Measurements from ENCODE around the gene STK39. TPM values are rescaled to one million over a fixed set of nuclear protein-coding genes. Genes with fewer than 3 reads are reported as not detected.

Gene STK39
- total RNA-seq, 1 donor from 2014 or later = 14.3 TPM

- TF ChIP-seq CTCF (IDR thresholded peaks at IDR 0.05; ENCODE audit: unreplicated experiment) = no peak
- DNase-seq (ENCODE audit: low spot score) = no peak
- Mint-ChIP-seq H3K36me3 (ENCODE audit: low read depth, unreplicated experiment) (no peaks in the 10 kb centered on the region), H3K27ac (ENCODE audit: unreplicated experiment) (no peak overlapping the region), H3K9me3 (ENCODE audit: unreplicated experiment) (no peaks in the 10 kb centered on the region), H3K4me1 (ENCODE audit: unreplicated experiment) (peaks cover 13% of the 10 kb centered on the region), H3K4me3 (ENCODE audit: unreplicated experiment) (no peak overlapping the region), H3K27me3 (ENCODE audit: unreplicated experiment) (peaks cover 2% of the 10 kb centered on the region)
These were observed 225.4 kb downstream of the STK39 start for GRCh38 chr2:168021800-168022587.

- TF ChIP-seq CTCF (IDR thresholded peaks at IDR 0.05; ENCODE audit: unreplicated experiment) = no peak
- Mint-ChIP-seq H3K4me1 (ENCODE audit: unreplicated experiment) (no peaks in the 10 kb centered on the region), H3K4me3 (ENCODE audit: unreplicated experiment) (no peak overlapping the region), H3K27ac (ENCODE audit: unreplicated experiment) (no peak overlapping the region), H3K9me3 (ENCODE audit: unreplicated experiment) (no peaks in the 10 kb centered on the region), H3K27me3 (ENCODE audit: unreplicated experiment) (no peaks in the 10 kb centered on the region), H3K36me3 (ENCODE audit: low read depth, unreplicated experiment) (no peaks in the 10 kb centered on the region)
- DNase-seq (ENCODE audit: low spot score) = no peak
These were observed 232.0 kb downstream of the STK39 start for GRCh38 chr2:168015274-168015953.

- TF ChIP-seq CTCF (IDR thresholded peaks at IDR 0.05; ENCODE audit: unreplicated experiment) = no peak
- no peaks in the 10 kb centered on the region for H3K9me3 Mint-ChIP-seq (ENCODE audit: unreplicated experiment)
- H3K4me1 Mint-ChIP-seq (ENCODE audit: unreplicated experiment) = peaks cover 7% of the 10 kb centered on the region
- peaks cover 18% of the 10 kb centered on the region for H3K36me3 Mint-ChIP-seq (ENCODE audit: low read depth, unreplicated experiment)
- H3K27ac Mint-ChIP-seq (ENCODE audit: unreplicated experiment) = no peak overlapping the region
- H3K4me3 Mint-ChIP-seq (ENCODE audit: unreplicated experiment) = no peak overlapping the region
- peaks cover 1% of the 10 kb centered on the region for H3K27me3 Mint-ChIP-seq (ENCODE audit: unreplicated experiment)
- DNase-seq (ENCODE audit: low spot score) = no peak
These were observed 237.5 kb downstream of the STK39 start for GRCh38 chr2:168009900-168010299.

- Mint-ChIP-seq H3K4me1 (ENCODE audit: unreplicated experiment) (peaks cover 7% of the 10 kb centered on the region), H3K27me3 (ENCODE audit: unreplicated experiment) (peaks cover 1% of the 10 kb centered on the region), H3K4me3 (ENCODE audit: unreplicated experiment) (no peak overlapping the region), H3K36me3 (ENCODE audit: low read depth, unreplicated experiment) (peaks cover 18% of the 10 kb centered on the region), H3K27ac (ENCODE audit: unreplicated experiment) (no peak overlapping the region), H3K9me3 (ENCODE audit: unreplicated experiment) (no peaks in the 10 kb centered on the region)
- no peak for DNase-seq (ENCODE audit: low spot score)
- TF ChIP-seq CTCF (IDR thresholded peaks at IDR 0.05; ENCODE audit: unreplicated experiment) = no peak
These were observed 238.7 kb downstream of the STK39 start for GRCh38 chr2:168008646-168009195.

- Mint-ChIP-seq H3K4me3 (ENCODE audit: unreplicated experiment) (no peak overlapping the region), H3K27ac (ENCODE audit: unreplicated experiment) (no peak overlapping the region), H3K4me1 (ENCODE audit: unreplicated experiment) (peaks cover 7% of the 10 kb centered on the region), H3K27me3 (ENCODE audit: unreplicated experiment) (peaks cover 1% of the 10 kb centered on the region), H3K36me3 (ENCODE audit: low read depth, unreplicated experiment) (peaks cover 18% of the 10 kb centered on the region), H3K9me3 (ENCODE audit: unreplicated experiment) (no peaks in the 10 kb centered on the region)
- DNase-seq (ENCODE audit: low spot score) = no peak
- no peak for TF ChIP-seq CTCF (IDR thresholded peaks at IDR 0.05; ENCODE audit: unreplicated experiment)
These were observed 240.9 kb downstream of the STK39 start for GRCh38 chr2:168006498-168006897.
